Right lobe of liver (tissue), 4 donors: ENCODE results near the gene CCT3.
A peak's percentile ranks its signal among the peaks of the same experiment; 100 is the strongest.

Experiments
- CTCF ChIP-seq, 4 donors: fragments of 200-600 bp in 3 of 4; fragments of 450-650 bp in 1 of 4; IDR thresholded peaks; one replicate each; pipeline versions ENCODE4 v1.5.1 to v1.8.0; 2016 to 2022; ENCODE audit warnings: antibody characterized with exemption in 4 of 4, mild to moderate bottlenecking in 2 of 4
- POLR2A ChIP-seq: fragments of 450-650 bp; IDR thresholded peaks from one replicate; pipeline ENCODE4 v1.6.1; 2017; ENCODE audit warnings: antibody characterized with exemption, mild to moderate bottlenecking
- donor health status: DM: no; HTN: no; CAD: no.
- donor health status: DM: no; HTN: no; CAD: no.
- donor health status: DM: no; HTN: yes; CAD: no.

- TF ChIP-seq CTCF (IDR thresholded peaks at IDR 0.05) (no peak), POLR2A (peak; percentile 91)
Observed at GRCh38 chr1:156282479-156283222, 55.4 kb downstream of the CCT3 start, which contains the start of gene SMG5.
